GM18519 (cell line): ENCODE results near the gene CHST2.

Experiments
- ATAC-seq: cut with Tn5 transposase; IDR thresholded peaks from one replicate; pipeline ENCODE4 v1.9.1; 2021; ENCODE audit warnings: mild to moderate bottlenecking, moderate library complexity; ENCODE audit not compliant: unreplicated experiment, low FRiP score

The CHST2 gene

GRCh38 chr3:143095813-143096212 is 23.8 kb upstream of the CHST2 start:
- ATAC-seq, result no peak

DNA sequence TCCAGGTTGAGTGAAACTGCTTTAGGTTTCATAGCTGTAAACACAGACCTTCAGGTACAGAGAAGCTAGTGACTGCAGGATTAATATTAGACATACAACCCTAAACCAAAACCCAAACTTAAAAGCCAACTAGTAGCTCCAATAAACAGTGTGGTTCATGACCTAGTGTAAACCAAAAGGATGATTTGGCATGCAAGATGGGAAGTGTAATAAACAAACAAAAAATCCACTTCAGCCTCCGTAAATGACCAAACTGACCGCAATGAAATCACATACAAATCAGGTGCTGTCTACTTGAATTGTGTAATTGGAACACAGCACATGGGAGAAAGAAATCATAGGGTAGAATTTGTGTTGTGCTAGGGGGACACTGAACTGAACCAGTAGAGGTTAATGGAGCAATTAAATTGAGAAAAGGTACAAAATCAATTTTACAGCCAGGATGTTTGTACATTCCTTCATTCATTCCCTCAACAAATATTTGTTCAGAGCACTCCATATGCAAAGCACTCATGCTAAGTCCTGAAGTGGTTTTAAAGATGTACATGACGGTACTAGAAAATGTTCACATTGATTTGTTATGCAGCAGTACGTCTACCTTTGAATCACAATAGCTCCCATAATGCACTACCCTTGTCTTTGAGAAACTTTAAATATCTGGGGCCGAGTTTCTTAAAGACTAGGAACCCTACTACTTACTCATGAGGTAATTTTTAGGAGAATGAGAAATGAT is 21.4 kb upstream of the CHST2 start:
- ATAC-seq, result no peak

DNA sequence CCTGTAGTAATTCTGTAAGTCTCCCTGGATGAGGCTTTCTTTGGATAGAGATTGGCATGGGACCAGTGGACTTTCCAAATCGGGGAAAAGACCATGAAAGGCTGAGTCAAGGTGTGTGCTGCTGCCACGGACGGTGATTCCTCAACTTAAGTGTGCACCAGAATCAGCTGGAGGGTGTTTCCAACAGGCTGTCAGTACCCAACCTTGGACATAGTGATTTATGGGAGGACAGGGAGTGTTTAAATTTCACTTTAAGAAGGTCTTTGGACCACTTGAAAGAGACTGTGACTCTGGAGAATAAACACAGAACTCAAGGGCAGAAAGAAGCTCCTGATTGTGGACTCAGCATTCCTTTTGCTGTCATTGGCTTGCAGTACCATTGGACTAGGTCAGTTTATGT is 20.4 kb upstream of the CHST2 start:
- no peak for ATAC-seq

- no peak for ATAC-seq
These were observed 19.9 kb upstream of the CHST2 start for GRCh38 chr3:143099690-143100089.

GRCh38 chr3:143100451-143100850 is 19.1 kb upstream of the CHST2 start:
- ATAC-seq, result no peak

- ATAC-seq, result no peak
These were observed 17.7 kb upstream of the CHST2 start for GRCh38 chr3:143101792-143102381.

DNA sequence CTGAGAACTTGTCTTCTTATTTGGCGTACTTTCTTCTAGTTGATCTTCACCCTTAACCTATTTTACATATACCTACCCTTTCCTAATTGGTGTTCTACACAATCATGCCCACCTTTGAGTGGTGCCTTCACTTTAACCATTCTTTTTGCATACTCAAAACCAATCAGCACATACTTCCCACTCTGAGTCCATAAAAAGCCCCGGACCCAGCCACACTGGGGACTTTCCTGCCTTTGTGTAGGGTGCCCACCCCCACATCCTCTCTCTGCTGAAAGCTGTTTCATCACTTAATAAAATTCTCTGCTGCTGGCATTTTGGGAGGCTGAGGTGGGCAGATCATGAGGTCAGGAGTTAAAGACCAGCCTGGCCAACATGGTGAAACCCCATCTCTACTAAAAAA is 15.9 kb upstream of the CHST2 start:
- no peak for ATAC-seq

DNA sequence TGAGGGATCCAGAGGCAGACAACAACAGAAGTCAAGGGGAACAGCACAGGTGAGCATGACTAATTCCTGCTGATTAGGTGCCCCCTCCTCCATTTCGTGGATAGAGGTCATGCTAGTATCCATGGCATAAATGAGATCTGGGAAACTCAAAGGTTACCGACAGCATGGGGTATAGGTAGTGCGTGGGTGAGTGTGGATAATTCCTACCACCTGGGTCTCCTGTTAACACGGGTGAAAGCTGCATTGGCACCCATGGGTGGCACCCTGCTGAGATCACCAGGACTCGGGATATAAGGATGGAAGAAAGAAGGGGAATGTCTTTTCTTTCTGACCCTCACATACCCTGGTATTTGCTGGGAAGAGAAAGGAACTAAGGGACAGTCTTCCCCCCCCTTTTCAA is 14.4 kb upstream of the CHST2 start:
- no peak for ATAC-seq

GRCh38 chr3:143109861-143110260 is 9.7 kb upstream of the CHST2 start:
- no peak for ATAC-seq

DNA sequence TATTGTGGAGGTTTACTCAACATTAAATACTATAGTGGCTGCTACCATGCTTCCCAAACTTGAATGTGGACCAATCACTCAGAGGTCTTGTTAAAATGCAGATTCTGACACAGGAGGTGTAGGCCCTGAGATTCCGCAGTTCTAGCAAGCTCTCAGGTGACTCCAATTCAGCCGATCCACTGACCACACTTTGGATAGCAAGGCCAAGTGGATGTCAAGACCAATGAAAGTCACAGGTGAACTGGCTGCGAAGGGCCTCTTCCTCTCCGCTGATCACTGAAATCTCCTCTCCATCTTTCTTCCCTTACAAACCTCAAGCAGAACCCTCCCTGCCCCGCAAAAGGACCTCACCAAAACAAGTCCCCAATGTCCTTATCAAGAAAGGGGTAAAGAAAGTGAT is 9.2 kb upstream of the CHST2 start:
- no peak for ATAC-seq

- no peak for ATAC-seq
These were observed 952 bp upstream of the CHST2 start for GRCh38 chr3:143118630-143119008.

DNA sequence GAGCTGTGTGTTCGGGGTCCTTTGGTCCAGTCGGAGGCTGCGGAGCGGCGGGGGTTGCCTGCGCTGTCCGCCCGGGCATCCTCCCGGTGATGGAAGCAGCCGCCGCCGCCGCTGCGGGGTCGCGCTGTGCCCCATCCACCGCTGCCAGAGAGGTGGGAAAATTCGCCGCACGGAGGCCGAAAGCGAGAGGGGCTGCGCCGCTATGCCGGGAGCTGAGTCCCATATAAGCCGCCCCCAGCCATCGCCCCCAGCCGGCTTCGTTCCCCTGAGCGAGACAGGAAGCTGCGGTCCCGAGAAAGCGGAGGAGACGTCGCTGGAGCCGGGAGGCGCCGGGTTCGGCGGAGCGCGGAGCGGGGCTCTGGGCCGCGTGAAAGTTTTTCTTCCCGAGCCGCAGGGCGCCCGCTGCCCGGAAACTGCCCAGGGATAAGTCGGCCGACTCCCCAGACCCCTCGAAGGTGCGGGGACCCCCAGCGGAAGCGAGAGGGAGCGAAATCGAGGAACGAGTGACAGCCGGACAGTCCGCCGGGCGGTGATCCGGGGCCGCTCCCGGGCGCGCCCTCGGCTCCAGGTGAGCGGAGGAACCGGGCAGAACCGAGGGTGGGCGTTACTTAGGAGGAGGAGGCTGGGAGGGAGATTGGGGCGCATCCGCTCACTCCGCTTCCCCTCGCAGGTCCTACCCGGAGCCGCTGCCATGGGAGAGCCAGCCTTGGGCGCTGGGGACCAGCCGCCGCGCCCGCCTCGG is 574 bp downstream of the CHST2 start:
- ATAC-seq, result no peak

GRCh38 chr3:143120716-143121240 is 1.2 kb downstream of the CHST2 start:
- ATAC-seq, result no peak

GRCh38 chr3:143121241-143122088 is 1.9 kb downstream of the CHST2 start:
- no peak for ATAC-seq

- no peak for ATAC-seq
These were observed 2.5 kb downstream of the CHST2 start for GRCh38 chr3:143122089-143122430.

GRCh38 chr3:143122608-143123352 is 3.2 kb downstream of the CHST2 start:
- no peak for ATAC-seq

GRCh38 chr3:143123353-143123984 is 3.9 kb downstream of the CHST2 start:
- ATAC-seq, result no peak

DNA sequence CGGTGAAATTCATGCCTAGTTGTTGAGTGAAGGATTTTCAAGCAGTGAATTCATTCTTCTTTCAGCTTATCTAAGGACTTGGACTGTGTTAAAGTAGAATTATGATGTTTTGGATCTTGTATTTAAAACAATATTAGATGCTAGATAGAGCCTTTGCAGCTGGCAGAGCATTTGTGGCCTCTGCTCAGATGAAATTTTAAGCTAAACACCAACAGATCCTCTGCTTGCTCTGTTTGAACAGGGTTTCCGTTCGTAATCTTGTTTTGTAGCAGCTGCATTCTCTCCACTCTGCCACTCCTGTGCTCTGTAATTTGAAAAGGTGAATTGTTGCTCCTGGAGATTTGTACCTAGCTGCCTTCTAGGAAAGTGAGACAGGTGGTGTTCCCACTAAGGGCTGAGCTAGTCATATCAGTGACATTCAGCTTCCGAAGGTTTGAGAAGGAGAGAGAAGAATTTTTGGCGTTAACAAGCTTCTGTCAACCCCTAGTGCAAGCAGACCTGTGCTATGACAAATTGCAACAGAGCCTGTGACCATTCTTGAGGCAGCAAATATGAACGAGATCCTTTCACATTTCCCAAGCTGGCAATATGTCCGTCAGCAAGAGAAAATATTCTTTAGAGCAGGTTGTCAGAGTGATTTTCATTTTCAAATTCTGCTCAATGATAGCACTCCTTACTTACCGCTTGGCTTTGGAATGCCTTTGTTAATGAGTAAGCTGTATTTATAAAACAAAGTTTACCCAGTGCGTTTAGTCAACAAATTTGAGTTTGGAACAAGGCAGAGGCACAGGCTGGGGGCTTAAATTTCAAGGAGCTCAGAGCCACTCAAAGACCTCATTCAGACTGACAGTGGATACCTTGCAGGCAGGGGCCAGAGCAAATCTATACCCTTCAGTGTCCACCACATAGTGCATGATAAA is 5.3 kb downstream of the CHST2 start:
- no peak for ATAC-seq

GRCh38 chr3:143127801-143128200 is 8.2 kb downstream of the CHST2 start:
- no peak for ATAC-seq
